Smooth muscle cell (in vitro differentiated cells): ENCODE results near the gene KLF3. TPM values are rescaled to one million over a fixed set of nuclear protein-coding genes. Genes with fewer than 3 reads are reported as not detected.

Source experiments
- DNase-seq: peaks from one replicate; lab custom pipeline; 2025; ENCODE audit not compliant: unreplicated experiment; lab: John Stamatoyannopoulos, UW
- H2AFZ ChIP-seq: fragments of 200-600 bp; sonication (generic); 2 replicates; pipeline ENCODE4 v1.6.0; 2016; ENCODE audit warnings: antibody characterized with exemption, low read depth, mild to moderate bottlenecking
- H3F3A ChIP-seq: fragments of 200-600 bp; sonication (generic); 2 replicates; pipeline ENCODE4 v1.6.0; 2017; ENCODE audit warnings: antibody characterized with exemption, low read depth
- H3K27ac ChIP-seq: fragments of 200-600 bp; sonication (generic); 2 replicates; pipeline ENCODE4 v1.5.1; 2016; ENCODE audit warnings: low read depth, mild to moderate bottlenecking
- H3K27me3 ChIP-seq: fragments of 200-600 bp; sonication (generic); 2 replicates; pipeline ENCODE4 v1.6.1; 2016; ENCODE audit warnings: low read depth, mild to moderate bottlenecking
- H3K36me3 ChIP-seq: fragments of 200-600 bp; sonication (generic); 2 replicates; pipeline ENCODE4 v1.5.1; 2016; ENCODE audit warnings: low read depth
- H3K4me1 ChIP-seq: fragments of 200-600 bp; sonication (generic); 2 replicates; pipeline ENCODE4 v1.5.1; 2016; ENCODE audit warnings: low read depth
- H3K4me2 ChIP-seq: fragments of 200-600 bp; sonication (generic); 2 replicates; pipeline ENCODE4 v1.6.0; 2016; ENCODE audit warnings: mild to moderate bottlenecking
- H3K4me3 ChIP-seq: fragments of 200-600 bp; sonication (generic); 2 replicates; pipeline ENCODE4 v1.5.1; 2016; ENCODE audit warnings: mild to moderate bottlenecking
- H3K79me2 ChIP-seq: fragments of 200-600 bp; sonication (generic); 2 replicates; pipeline ENCODE4 v1.6.0; 2016; ENCODE audit warnings: low read depth, mild to moderate bottlenecking
- H3K9ac ChIP-seq: fragments of 200-600 bp; sonication (generic); 2 replicates; pipeline ENCODE4 v1.6.0; 2016; ENCODE audit warnings: low read depth
- H3K9me3 ChIP-seq: fragments of 200-600 bp; sonication (generic); replicated peaks from 2 replicates; pipeline ENCODE4 v1.5.1; 2016; ENCODE audit warnings: low read depth
- H4K20me1 ChIP-seq: fragments of 200-600 bp; sonication (generic); 2 replicates; pipeline ENCODE4 v1.6.0; 2016; ENCODE audit warnings: low read depth
- CTCF ChIP-seq: fragments of 200-600 bp; sonication (generic); IDR thresholded peaks from 2 replicates; pipeline ENCODE4 v1.5.1; 2017; ENCODE audit warnings: borderline replicate concordance, mild to moderate bottlenecking, antibody characterized with exemption; ENCODE audit not compliant: insufficient read depth, poor library complexity, severe bottlenecking
- WGBS: methylation state at CpG from one replicate; pipeline ENCODE4 v1.1.7; 2016; ENCODE audit warnings: low lambda C conversion rate; 5-methylcytosine and 5-hydroxymethylcytosine counted together
- polyA plus RNA-seq: library from polyadenylated mRNA; unstranded; fragments of >200 nt; fragmentation: Nextera tagmentation; extraction: Ambion mirVana; gene quantifications from 2 replicates; pipeline ENCODE4 v1.2.1, GENCODE V29; 2016
- total RNA-seq: library from RNA; depleted of rRNA; stranded (reverse); fragments of >200 nt; gene quantifications from 2 replicates; pipeline ENCODE4 v1.2.3, GENCODE V29; 2014

KLF3 gene
- total and polyA plus RNA-seq, 2 experiments from 2014 or later, result 26.0 to 37.5 TPM

- Histone ChIP-seq H3F3A (peaks cover 4% of the 10 kb centered on the region), H4K20me1 (no peaks in the 10 kb centered on the region), H3K4me2 (no peak overlapping the region), H3K36me3 (no peaks in the 10 kb centered on the region), H3K27me3 (no peaks in the 10 kb centered on the region), H3K9ac (no peak overlapping the region), H3K4me1 (no peaks in the 10 kb centered on the region), H3K27ac (no peak overlapping the region), H3K4me3 (no peak overlapping the region), H2AFZ (no peak overlapping the region), H3K79me2 (no peaks in the 10 kb centered on the region), H3K9me3 (no peaks in the 10 kb centered on the region)
- DNase-seq, result no peak
- no peak for TF ChIP-seq CTCF
- WGBS, result 100% methylated on average over 2 of the region's 2 CpGs
Measured at GRCh38 chr4:38733663-38734062, 69.7 kb downstream of the KLF3 start.

GRCh38 chr4:38734446-38734845, 70.4 kb downstream of the KLF3 start:
- Histone ChIP-seq H3K4me3 (no peak overlapping the region), H4K20me1 (no peaks in the 10 kb centered on the region), H3K79me2 (no peaks in the 10 kb centered on the region), H3K36me3 (no peaks in the 10 kb centered on the region), H3K9me3 (no peaks in the 10 kb centered on the region), H3F3A (peaks cover 4% of the 10 kb centered on the region), H3K27me3 (no peaks in the 10 kb centered on the region), H3K9ac (no peak overlapping the region), H3K4me1 (no peaks in the 10 kb centered on the region), H3K4me2 (no peak overlapping the region), H2AFZ (no peak overlapping the region), H3K27ac (no peak overlapping the region)
- TF ChIP-seq CTCF, result no peak
- DNase-seq, result no peak
- 94% methylated on average over 5 of the region's 5 CpGs for WGBS

GRCh38 chr4:38734911-38735310, 70.9 kb downstream of the KLF3 start:
- Histone ChIP-seq H3K36me3 (no peaks in the 10 kb centered on the region), H3K4me1 (no peaks in the 10 kb centered on the region), H3F3A (peaks cover 4% of the 10 kb centered on the region), H3K4me2 (no peak overlapping the region), H3K9me3 (no peaks in the 10 kb centered on the region), H3K27ac (no peak overlapping the region), H3K79me2 (no peaks in the 10 kb centered on the region), H2AFZ (no peak overlapping the region), H4K20me1 (no peaks in the 10 kb centered on the region), H3K9ac (no peak overlapping the region), H3K4me3 (no peak overlapping the region), H3K27me3 (no peaks in the 10 kb centered on the region)
- DNase-seq, result no peak
- 99% methylated on average over 2 of the region's 2 CpGs for WGBS
- TF ChIP-seq CTCF, result no peak

GRCh38 chr4:38735870-38736269, 71.9 kb downstream of the KLF3 start:
- no peak for TF ChIP-seq CTCF
- H3K36me3 ChIP-seq, result no peaks in the 10 kb centered on the region
- no peak overlapping the region for H3K27ac ChIP-seq
- H3K9ac ChIP-seq, result no peak overlapping the region
- H3K27me3 ChIP-seq, result no peaks in the 10 kb centered on the region
- no peak overlapping the region for H3K4me2 ChIP-seq
- H3K9me3 ChIP-seq, result no peaks in the 10 kb centered on the region
- H3K79me2 ChIP-seq, result no peaks in the 10 kb centered on the region
- H4K20me1 ChIP-seq, result no peaks in the 10 kb centered on the region
- DNase-seq, result no peak
- no peak overlapping the region for H3K4me3 ChIP-seq
- no peaks in the 10 kb centered on the region for H3K4me1 ChIP-seq
- 94% methylated on average over 3 of the region's 3 CpGs for WGBS
- no peak overlapping the region for H2AFZ ChIP-seq
- no peaks in the 10 kb centered on the region for H3F3A ChIP-seq
